NCI-H345 (cell line): ENCODE data around the gene PIGN.

Experiments
- DNase-seq: peaks from one replicate; lab custom pipeline; 2025; lab: John Stamatoyannopoulos, UW

The PIGN gene, protein sequence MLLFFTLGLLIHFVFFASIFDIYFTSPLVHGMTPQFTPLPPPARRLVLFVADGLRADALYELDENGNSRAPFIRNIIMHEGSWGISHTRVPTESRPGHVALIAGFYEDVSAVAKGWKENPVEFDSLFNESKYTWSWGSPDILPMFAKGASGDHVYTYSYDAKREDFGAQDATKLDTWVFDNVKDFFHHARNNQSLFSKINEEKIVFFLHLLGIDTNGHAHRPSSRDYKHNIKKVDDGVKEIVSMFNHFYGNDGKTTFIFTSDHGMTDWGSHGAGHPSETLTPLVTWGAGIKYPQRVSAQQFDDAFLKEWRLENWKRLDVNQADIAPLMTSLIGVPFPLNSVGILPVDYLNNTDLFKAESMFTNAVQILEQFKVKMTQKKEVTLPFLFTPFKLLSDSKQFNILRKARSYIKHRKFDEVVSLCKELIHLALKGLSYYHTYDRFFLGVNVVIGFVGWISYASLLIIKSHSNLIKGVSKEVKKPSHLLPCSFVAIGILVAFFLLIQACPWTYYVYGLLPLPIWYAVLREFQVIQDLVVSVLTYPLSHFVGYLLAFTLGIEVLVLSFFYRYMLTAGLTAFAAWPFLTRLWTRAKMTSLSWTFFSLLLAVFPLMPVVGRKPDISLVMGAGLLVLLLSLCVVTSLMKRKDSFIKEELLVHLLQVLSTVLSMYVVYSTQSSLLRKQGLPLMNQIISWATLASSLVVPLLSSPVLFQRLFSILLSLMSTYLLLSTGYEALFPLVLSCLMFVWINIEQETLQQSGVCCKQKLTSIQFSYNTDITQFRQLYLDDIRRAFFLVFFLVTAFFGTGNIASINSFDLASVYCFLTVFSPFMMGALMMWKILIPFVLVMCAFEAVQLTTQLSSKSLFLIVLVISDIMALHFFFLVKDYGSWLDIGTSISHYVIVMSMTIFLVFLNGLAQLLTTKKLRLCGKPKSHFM

DNA sequence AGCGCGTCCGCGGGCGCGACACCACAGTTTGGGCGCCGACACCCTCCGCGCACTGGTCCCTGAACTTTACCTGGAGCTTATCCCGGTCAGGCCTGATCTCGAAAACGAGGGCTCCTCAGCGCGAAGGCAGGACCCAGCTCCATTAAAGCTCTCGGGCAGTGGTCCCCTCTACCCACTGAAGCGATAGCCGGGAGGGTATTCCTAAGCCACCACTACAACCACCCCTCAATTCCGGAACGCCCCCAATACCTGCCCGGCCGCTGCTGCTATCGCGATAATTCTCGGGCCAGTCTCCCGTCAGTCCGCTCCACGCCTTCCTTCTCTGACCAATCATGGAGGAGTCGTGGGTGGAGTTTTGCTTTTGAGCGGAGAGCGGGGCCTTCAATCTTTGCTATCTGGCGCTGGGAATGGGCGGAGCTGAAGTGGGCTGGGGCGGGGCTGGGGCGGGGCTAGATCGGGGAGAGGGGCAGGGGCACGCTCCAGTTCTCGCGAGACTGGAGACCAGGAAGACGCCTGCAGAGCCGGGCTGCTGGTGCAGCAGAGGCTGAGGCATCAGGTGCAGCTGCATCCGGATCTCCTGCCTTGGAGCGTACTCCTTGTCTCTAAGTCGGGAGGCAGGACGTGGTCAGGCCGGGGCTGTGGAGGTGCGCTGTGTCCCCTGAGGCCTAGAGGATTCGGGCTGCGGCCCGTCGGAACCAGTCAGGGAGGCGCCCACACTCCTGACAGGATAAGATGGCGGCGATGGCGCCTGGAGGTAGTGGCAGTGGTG is at the start of gene PIGN, which contains the start of gene RELCH:
Gene PIGN, minus strand, starts transcription at position 283 of the 769 bp plus-strand sequence. CDS start 25,703 bp downstream, outside the sequence.
Gene RELCH, plus strand, starts transcription at position 482 of the 769 bp plus-strand sequence. Its CDS starts 251 bp downstream, at position 733.
- DNase-seq: peak; percentile 99

DNA sequence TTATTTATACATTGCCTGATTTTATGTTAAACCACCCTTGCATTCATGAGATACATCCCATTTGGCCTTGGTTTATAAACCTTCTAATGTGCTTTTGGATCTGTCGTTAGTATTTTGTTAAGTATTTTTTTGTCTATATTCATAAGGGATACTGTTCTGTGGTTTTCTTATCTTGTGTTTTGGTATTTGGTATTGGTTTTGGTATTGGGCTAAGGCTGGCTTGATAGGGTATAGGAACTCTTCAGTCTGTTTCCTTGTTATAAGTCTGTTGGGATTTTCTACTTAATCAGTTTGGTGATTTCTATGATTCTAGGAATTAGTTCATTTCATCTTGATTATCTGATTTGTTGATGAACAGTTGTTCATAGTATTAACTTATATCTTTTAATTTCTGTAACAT is 49.4 kb upstream of the PIGN start:
- no peak for DNase-seq

DNA sequence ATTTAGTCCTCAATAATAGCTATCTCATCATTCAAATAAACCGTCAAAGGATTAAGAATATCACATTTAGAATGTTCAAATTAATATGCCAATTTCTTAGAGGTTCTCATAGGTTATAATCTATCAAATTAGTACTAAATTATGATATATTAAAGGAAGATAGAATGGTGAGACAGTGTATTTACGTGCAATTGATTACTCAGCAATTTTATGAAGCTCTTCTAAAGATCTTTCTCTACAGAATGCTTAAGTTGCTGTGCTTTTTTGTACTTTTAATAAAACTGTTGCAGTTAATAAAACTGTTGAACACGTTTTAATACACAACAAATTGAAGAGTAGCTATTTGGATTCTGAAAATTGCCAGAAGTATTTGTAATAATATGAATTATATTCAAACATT is 39.2 kb upstream of the PIGN start:
- no peak for DNase-seq

DNA sequence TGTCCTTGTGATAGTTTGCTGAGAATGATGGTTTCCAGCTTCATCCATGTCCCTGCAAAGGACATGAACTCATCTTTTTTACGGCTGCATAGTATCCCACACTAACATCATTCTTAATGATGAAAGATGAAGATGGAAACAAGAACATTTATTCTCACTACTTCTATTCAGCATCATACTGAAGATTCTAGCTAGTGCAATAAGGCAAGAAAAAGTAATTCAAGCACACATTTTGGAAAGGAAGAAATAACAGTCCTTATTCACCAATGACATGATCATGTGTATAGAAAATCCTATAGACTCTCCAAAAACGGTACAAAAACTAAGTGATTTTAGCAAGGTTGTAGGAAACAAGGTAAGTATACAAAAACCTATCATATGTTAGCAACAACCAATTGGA is 37.4 kb upstream of the PIGN start:
- no peak for DNase-seq

DNA sequence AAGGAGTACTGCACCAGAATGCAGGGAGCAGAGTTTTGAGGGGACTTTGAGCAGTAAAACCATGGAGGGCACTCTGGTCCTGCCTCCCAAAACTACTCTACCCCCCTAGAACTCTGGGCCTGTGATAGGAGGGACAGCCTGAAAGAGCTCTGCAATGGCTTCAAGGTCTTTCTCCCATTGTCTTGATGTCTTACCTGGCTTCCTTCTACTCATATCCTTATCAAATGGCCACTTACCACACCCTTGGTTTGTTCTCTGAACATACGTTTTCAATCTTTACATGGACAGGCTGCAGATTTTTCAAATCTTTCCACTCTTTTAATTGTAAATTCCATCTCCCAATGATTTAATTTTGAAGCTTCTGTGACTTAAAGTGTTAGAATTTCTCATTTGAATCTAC is 27.9 kb upstream of the PIGN start:
- DNase-seq: no peak

DNA sequence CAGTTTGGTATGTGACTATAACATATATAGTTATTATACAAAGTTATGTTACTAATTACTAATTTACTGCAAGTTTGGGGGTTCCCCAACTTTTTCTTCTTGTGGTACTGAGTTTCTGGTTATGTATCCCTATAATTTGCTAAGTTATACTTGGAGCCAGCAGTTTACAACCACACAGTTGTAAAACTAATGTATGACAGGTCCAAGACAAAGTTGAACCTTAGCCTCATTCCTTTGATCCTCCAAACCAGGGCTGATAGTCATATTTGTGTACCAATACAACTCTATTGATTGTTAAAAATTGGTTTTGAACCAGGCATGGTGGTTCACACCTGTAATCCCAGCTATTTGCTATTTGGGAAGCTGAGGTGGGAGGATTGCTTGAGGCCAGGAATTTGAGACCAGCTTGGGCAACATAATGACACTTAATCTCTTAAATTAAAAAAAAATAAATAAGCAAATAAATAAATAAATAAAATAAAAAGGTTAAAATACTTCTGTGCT is 24.5 kb upstream of the PIGN start:
- DNase-seq: no peak

DNA sequence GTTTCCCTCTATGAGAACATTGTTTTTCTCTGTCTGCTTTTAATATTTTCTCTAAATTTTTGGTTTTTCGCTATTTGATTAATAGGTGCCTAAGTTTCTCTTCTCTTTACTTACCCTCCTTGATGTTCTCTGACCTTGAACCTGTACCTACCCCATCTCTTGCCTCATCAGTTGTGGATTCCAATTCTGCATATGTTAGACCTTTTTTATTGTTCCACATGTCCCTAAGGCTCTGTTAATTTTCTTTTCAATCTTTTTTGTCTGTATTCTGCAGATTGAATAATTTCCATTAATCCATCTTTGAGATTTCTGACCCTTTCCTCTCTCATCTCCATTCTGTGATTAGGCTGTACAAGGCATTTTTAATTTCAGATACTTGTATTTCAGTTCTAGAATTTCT is 23.3 kb upstream of the PIGN start:
- DNase-seq: no peak

DNA sequence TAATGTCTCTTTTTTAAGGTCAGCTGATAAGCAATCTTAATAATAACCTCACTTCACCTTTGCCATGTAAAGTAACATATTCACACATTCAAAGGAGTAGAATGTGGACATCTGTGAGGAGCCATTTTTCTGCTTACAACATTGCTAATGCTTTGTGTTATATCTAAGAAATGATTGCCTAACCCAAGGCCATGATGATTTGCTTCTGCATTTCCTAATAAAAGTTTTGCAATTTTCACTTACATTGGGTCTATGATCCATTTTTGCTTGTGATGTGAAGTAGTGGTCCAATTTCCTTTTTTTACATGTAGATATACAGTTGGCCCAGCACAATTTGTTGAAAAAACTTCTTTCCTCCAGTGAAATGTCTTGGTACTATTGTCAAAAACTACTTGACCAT is 22.2 kb upstream of the PIGN start:
- no peak for DNase-seq

DNA sequence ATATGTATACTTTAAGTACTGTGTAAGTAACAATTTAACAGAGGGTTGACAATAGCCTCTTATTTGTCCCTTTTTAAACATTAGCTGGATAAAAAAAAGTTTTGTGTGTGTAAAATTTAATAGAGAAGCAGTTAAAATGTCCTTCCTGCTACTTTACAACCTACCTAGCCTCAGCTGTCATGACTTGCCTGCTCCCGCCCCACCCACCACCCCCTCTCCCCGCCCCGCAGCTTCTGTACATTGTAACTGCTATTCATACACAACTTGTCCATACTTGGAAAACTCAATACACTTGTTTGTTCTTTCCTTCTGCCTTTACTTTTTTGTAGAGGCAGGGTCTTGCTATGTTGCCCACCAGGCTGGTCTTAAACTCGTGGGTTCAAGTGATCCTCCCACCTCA is 19.7 kb upstream of the PIGN start:
- no peak for DNase-seq

DNA sequence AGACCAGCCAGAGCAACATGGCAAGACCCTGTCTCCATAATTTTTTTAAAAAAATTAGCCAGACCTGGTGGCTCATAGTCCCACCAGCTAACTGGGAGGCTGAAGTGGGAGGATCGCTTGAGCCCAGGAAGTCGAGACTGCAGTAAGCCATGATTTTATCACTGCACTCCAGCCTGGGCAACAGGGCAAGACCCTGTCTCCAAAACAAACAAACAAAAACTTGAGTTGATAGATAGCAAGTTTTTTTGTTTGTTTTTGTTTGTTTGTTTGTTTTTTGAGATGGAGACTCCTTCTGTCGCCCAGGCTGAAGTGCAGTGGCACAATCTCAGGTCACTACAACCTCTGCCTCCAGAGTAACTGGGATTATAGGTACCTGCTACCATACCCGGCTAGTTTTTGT is 19.0 kb upstream of the PIGN start:
- DNase-seq: no peak

DNA sequence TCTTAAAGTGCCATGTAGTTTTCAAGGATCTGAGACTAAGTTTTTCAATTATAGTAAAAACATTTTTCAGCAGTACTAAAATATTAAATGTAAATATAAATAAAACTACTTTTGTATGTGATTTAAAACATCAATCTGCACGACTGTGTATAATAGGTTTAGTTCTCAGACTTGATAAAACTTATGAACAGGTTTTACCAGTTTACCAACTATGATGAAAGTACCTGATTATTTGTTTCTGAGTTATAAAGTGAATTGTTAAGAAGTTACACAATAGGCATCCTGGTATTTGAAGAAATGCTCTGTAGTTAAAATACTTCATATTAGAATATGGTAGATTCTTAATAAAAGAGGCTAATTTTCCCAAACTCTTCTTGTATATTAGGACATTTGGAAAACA is 15.0 kb upstream of the PIGN start:
- no peak for DNase-seq

DNA sequence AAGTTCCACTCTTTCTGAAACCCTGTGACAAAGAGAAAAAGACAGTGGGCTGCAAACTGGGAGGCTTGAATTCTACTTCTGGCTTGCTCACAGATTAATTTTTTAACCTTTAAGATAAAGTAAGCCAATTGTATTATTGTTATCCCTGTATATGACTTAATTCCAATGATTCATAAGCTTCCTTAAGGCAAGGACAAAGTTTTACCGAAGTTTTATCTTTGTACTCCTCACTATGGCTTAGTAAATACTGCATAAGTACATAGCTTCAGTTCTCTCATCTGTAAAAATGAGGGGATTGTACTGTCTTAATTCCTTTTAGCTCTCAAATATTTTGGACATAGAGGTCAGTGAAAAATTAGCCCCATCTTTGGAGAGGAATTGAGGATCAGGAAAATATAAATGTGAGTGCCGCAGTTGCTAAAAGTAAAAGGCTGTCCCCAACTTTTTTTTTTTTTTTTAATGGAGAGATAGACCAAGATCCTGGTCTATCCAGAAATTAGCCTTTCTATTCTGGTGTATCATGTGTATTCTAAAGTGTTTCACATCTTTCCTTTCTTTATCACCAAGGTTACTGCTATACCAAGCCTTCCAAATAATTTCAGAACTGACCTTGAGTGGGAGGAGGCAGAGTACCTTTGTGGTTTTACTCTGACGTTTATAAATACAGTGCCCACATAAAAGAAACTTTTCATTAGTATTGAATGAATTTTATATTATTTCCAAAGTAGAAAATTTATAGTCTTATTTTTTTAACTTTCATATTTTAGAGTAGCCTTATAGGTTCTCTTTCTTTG is 13.5 kb upstream of the PIGN start:
- DNase-seq: no peak

DNA sequence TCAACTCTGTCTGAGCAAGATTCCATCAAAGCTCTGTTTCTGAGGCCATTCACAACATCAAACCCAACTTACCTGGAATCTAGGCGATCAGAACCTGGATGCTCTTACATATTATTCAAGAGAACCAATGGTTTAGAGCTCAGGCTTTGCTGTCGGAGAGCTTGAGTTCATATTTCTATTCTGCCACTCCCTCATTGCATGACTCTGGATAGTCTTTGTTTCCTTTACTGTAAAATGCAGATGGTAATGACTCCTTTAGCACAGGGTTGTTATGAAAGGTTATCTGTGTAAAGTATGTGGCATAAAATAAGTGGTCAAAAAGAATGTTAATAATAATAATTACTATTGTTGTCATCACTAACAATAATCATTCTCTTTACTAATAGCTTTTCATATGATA is 12.8 kb upstream of the PIGN start:
- DNase-seq: no peak

DNA sequence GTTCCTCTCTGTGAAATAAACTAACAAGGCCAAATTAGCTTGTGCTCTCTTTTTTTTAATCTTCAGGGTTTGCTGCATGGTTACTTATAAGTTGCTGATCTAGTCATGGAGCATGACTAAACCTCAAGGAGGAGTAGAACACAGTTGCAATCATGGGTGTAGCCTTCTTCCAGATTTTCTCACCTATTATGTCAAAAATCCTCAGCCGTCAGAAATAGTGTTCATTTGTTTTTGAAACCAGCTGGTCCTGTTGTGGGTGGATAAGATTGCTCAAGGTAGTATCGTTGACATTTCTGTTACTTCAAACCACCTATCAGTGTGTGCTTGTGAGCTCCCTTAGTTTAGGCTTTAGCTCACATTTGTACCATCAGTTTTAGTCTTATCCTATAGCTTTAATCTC is 11.4 kb upstream of the PIGN start:
- no peak for DNase-seq

DNA sequence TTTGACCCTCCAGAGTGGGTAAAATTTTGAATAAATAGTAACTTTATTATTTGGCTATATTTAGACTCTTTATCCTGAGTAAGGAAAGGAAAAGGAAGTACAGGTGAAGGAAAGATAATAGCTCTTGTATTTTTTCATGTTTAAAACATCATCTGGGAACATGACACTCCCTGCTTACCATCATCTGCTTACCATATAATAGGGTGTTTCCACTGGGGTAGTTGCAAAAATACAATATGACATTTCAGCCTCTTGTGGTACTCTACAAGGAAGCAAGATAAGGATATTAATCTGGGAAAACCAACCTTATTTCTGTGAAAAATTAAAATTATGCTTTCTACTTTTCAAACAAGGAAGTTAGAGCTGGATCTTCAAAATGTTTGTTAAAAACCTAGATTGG is 10.1 kb upstream of the PIGN start:
- no peak for DNase-seq

DNA sequence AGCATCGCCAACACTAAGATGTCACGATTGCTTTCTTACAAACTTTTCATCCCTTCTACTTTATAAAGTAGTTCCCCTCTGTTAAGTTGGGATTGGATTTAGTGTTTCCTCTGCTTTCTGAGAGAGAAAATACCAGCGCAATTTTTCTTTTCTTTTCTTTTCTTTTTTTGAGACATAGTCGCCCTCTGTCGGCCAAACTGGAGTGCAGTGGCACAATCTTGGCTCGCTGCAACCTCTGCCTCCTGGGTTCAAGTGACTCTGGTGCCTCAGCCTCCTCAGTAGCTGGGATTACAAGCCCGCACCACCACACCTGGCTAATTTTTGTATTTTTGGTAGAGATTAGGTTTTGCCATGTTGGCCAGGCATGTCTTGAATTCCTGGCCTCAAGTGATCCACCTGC is 9.2 kb upstream of the PIGN start:
- DNase-seq: no peak

DNA sequence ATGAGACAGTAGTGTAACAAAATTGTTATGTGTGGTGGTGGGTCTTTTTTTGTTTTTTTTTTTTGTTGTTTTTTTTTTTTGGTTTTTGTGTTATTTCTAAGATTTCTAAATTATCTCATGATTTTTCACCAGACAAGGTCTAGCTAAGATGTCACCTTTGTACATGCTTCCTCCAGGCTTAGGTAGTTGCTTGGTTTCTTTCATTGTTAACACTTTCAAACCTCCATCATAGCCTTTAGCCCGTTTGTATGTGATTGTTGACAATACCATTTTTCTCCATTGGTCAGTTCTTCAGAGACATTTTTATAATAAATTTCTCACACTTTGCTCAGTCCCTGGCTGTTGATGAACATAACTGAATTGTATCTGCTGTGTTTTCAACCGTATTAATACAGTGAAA is 2.4 kb upstream of the PIGN start:
- DNase-seq: no peak

DNA sequence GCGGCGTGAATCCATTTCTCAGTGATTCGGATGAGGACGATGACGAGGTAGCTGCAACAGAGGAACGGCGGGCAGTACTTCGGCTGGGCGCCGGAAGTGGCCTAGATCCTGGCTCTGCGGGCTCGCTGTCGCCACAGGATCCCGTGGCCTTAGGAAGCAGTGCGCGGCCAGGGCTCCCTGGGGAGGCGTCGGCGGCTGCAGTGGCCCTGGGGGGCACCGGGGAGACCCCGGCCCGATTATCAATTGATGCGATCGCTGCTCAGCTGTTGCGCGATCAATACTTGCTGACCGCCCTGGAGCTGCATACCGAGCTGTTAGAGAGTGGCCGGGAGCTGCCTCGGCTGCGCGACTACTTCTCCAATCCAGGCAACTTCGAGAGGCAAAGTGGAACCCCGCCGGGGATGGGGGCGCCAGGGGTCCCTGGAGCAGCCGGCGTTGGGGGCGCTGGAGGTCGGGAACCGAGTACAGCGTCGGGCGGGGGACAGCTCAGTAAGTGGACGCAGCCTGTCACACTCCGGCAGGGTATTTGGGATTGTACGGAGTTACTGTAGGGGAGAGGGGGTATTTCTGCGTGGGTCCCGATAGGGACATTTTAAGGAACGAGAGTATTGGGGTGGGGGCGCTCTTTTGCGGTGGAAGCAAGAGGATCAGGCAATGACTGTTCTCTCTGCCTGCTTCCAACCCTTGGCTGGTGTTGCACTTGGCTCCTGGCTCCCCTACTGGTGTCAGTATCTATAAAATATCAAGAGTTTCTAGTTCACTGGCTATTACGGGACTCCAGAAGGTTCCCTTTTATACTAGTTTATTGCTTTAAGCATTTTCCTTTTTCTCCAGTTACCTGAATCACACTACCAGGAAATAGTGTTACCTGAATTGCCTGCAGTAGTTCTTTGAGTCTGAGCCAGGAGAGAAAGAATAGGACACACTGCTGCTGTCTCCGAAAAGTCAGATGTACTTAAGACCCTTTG is 971 bp upstream of the PIGN start:
- DNase-seq: no peak

DNA sequence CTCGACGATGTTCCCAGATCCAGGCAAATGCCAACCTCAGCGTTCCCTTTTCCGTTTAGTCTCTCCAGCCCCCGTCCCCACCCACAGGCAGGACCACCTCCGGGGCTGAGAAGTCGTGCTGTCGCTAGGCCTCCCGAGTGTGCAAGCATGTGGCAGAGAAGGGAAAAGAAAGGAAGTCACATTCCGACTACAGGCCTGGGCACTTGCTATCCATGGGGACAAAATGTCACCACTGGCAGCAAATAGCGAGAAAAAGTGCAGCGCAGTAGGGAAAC is 420 bp downstream of the PIGN start:
- peak; percentile 78 for DNase-seq

DNA sequence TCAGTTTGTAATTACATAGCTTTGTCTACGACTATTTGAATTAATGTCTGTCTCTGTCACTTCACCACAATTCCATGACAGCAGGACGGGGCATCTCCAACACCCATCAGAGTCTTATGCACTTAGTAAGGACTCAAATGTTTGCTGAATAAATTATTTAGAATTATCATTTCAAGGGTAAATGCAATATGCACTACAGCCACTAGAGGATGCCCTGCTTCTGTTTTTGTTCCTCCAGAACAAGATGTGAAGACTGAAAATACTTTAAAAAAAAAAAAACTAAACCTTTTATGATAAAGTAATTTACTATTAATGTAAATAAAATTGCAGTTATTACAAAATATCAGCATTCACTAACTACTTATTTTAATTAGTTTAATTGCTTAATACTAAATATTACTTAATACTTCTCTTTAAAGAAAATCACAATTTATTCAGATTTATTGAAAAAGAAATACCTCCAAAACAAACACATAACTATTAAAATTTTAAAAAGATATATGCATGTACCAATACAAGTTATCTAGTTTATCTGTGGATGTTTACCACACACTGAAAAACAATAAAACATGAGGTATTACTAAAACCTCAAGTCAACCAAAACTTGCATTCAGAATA is 3.2 kb downstream of the PIGN start:
- peak; percentile 59 for DNase-seq
